Activated CD4-positive, alpha-beta memory T cell treated with anti-CD3 and anti-CD28 coated beads, Interleukin-2, amount 10 ng/mL, durations not matched to agents 7 days and 5 days (primary cell): ENCODE data around the gene TIMP2. TPM values are rescaled to one million over a fixed set of nuclear protein-coding genes. Genes with fewer than 3 reads are reported as not detected.

Source experiments
- CTCF ChIA-PET: fragments of 350-600 bp; sonication (Branson Sonifier 250); formaldehyde crosslinking; loops from one replicate; lab custom pipeline; 2021; ENCODE audit warnings: antibody characterized with exemption, inconsistent platforms; lab: Charles Lee
- POLR2A ChIA-PET: fragments of 350-600 bp; sonication (Branson Sonifier 250); formaldehyde crosslinking; loops from one replicate; lab custom pipeline; 2021; ENCODE audit warnings: antibody characterized with exemption; lab: Charles Lee
- DNase-seq: peaks from one replicate; pipeline ENCODE4 v3.0.0-alpha.2; 2020
- H3K27ac Mint-ChIP-seq: one replicate; pipeline ENCODE4 v1.8.0; 2021; ENCODE audit warnings: mild to moderate bottlenecking, mixed read lengths
- H3K27me3 Mint-ChIP-seq: one replicate; pipeline ENCODE4 v1.8.0; 2021; ENCODE audit warnings: mixed read lengths
- H3K36me3 Mint-ChIP-seq: one replicate; pipeline ENCODE4 v1.8.0; 2021; ENCODE audit warnings: low read depth, mixed read lengths
- H3K4me1 Mint-ChIP-seq: one replicate; pipeline ENCODE4 v1.8.0; 2021; ENCODE audit warnings: mixed read lengths
- H3K4me3 Mint-ChIP-seq: one replicate; pipeline ENCODE4 v1.8.0; 2021; ENCODE audit warnings: mild to moderate bottlenecking, mixed read lengths
- H3K9me3 Mint-ChIP-seq: one replicate; pipeline ENCODE4 v1.8.0; 2021; ENCODE audit warnings: mixed read lengths
- total RNA-seq, 2 experiments: library from RNA; stranded (reverse); gene quantifications; one replicate each; pipeline ENCODE4 v1.2.3, GENCODE V29; 2021

TIMP2 gene
- total RNA-seq, 2 experiments from 2014 or later, result 3.3 TPM

- POLR2A ChIA-PET, result no interaction called here
- peaks cover 47% of the 10 kb centered on the region for H3K4me1 Mint-ChIP-seq
- H3K4me3 Mint-ChIP-seq, result no peak overlapping the region
- no peaks in the 10 kb centered on the region for H3K9me3 Mint-ChIP-seq
- peaks cover 89% of the 10 kb centered on the region for H3K36me3 Mint-ChIP-seq
- CTCF ChIA-PET, result no interaction called here
- no peaks in the 10 kb centered on the region for H3K27me3 Mint-ChIP-seq
- peak overlapping the region; percentile 50 for H3K27ac Mint-ChIP-seq
- no peak for DNase-seq
Measured at GRCh38 chr17:78823282-78824046, 101.7 kb downstream of the TIMP2 start.

- H3K4me1 Mint-ChIP-seq, result peaks cover 54% of the 10 kb centered on the region
- CTCF ChIA-PET, result interaction anchor here (0.9 kb wide), 1 partner anchor 20 kb away, joined by 3 read pairs; no protein-coding TSS in a partner anchor
- no peaks in the 10 kb centered on the region for H3K9me3 Mint-ChIP-seq
- POLR2A ChIA-PET, result interaction anchor here (0.7 to 4.8 kb wide), 2 partner anchors 17 to 288 kb away, joined by 3 to 51 read pairs; no protein-coding TSS in a partner anchor
- peaks cover 84% of the 10 kb centered on the region for H3K36me3 Mint-ChIP-seq
- no peak for DNase-seq
- no peaks in the 10 kb centered on the region for H3K27me3 Mint-ChIP-seq
- H3K4me3 Mint-ChIP-seq, result no peak overlapping the region
- H3K27ac Mint-ChIP-seq, result peak overlapping the region; percentile 38
Measured at GRCh38 chr17:78822552-78822951, 102.6 kb downstream of the TIMP2 start.

- POLR2A ChIA-PET, result interaction anchor here (0.7 to 4.8 kb wide), 2 partner anchors 17 to 288 kb away, joined by 3 to 51 read pairs; no protein-coding TSS in a partner anchor
- H3K27ac Mint-ChIP-seq, result peak overlapping the region; percentile 56
- H3K27me3 Mint-ChIP-seq, result no peaks in the 10 kb centered on the region
- peaks cover 85% of the 10 kb centered on the region for H3K36me3 Mint-ChIP-seq
- H3K4me3 Mint-ChIP-seq, result no peak overlapping the region
- H3K4me1 Mint-ChIP-seq, result peaks cover 60% of the 10 kb centered on the region
- no peak for DNase-seq
- CTCF ChIA-PET, result interaction anchor here (0.6 to 0.9 kb wide), 2 partner anchors 21 to 400 kb away, joined by 3 read pairs; no protein-coding TSS in a partner anchor
- H3K9me3 Mint-ChIP-seq, result no peaks in the 10 kb centered on the region
Measured at GRCh38 chr17:78821961-78822360, 103.2 kb downstream of the TIMP2 start.

- peaks cover 81% of the 10 kb centered on the region for H3K36me3 Mint-ChIP-seq
- peaks cover 65% of the 10 kb centered on the region for H3K4me1 Mint-ChIP-seq
Measured at GRCh38 chr17:78820841-78821240, 104.3 kb downstream of the TIMP2 start.

GRCh38 chr17:78819806-78820792, 105.1 kb downstream of the TIMP2 start:
- ChIA-PET POLR2A (interaction anchor here (0.9 to 4.9 kb wide), 20 partner anchors 7 to 323 kb away, joined by 3 to 51 read pairs (median 8); partner anchors contain the start of genes CYTH1 and USP36), CTCF (interaction anchor here (0.9 to 2.3 kb wide), 7 partner anchors 8 to 111 kb away, joined by 3 to 18 read pairs (median 3); no protein-coding TSS in a partner anchor)
- Mint-ChIP-seq H3K27ac (peak overlapping the region; percentile 98), H3K9me3 (no peaks in the 10 kb centered on the region), H3K4me3 (no peak overlapping the region), H3K4me1 (peaks cover 67% of the 10 kb centered on the region), H3K27me3 (no peaks in the 10 kb centered on the region), H3K36me3 (peaks cover 81% of the 10 kb centered on the region)
- no peak for DNase-seq

More at GRCh38 chr17:78820841-78821240, 104.3 kb downstream of the TIMP2 start:
- H3K27ac Mint-ChIP-seq, result peak overlapping the region; percentile 98
- no peak for DNase-seq
- no peak overlapping the region for H3K4me3 Mint-ChIP-seq
- CTCF ChIA-PET, result no interaction called here
- H3K27me3 Mint-ChIP-seq, result no peaks in the 10 kb centered on the region
- no peaks in the 10 kb centered on the region for H3K9me3 Mint-ChIP-seq
- POLR2A ChIA-PET, result interaction anchor here (1.1 to 4.9 kb wide), 5 partner anchors 8 to 36 kb away, joined by 3 to 51 read pairs (median 5); partner anchors contain the start of gene USP36

GRCh38 chr17:78819402-78819801, 105.8 kb downstream of the TIMP2 start:
- ChIA-PET CTCF (interaction anchor here (0.6 to 2.3 kb wide), 9 partner anchors 8 to 110 kb away, joined by 3 to 18 read pairs (median 3); no protein-coding TSS in a partner anchor), POLR2A (interaction anchor here (0.8 to 4.9 kb wide), 27 partner anchors 8 to 323 kb away, joined by 3 to 51 read pairs (median 7); partner anchors contain the start of genes CYTH1 and USP36)
- Mint-ChIP-seq H3K27me3 (no peaks in the 10 kb centered on the region), H3K27ac (peak overlapping the region; percentile 98), H3K36me3 (peaks cover 77% of the 10 kb centered on the region), H3K4me3 (peak overlapping the region; percentile 65), H3K9me3 (no peaks in the 10 kb centered on the region), H3K4me1 (peaks cover 62% of the 10 kb centered on the region)
- no peak for DNase-seq

GRCh38 chr17:78818932-78819331, 106.3 kb downstream of the TIMP2 start:
- Mint-ChIP-seq H3K36me3 (peaks cover 78% of the 10 kb centered on the region), H3K9me3 (no peaks in the 10 kb centered on the region), H3K4me3 (peak overlapping the region; percentile 65), H3K27me3 (no peaks in the 10 kb centered on the region), H3K4me1 (peaks cover 59% of the 10 kb centered on the region), H3K27ac (peak overlapping the region; percentile 98)
- POLR2A ChIA-PET, result interaction anchor here (0.8 to 4.9 kb wide), 27 partner anchors 9 to 322 kb away, joined by 3 to 51 read pairs (median 7); partner anchors contain the start of genes CYTH1 and USP36
- peak; percentile 75 for DNase-seq
- CTCF ChIA-PET, result interaction anchor here (0.6 to 2.3 kb wide), 9 partner anchors 9 to 110 kb away, joined by 3 to 18 read pairs (median 3); no protein-coding TSS in a partner anchor

GRCh38 chr17:78818152-78818846, 106.9 kb downstream of the TIMP2 start:
- CTCF ChIA-PET, result interaction anchor here (1.4 to 2.3 kb wide), 2 partner anchors 38 to 109 kb away, joined by 6 to 18 read pairs; no protein-coding TSS in a partner anchor
- Mint-ChIP-seq H3K9me3 (no peaks in the 10 kb centered on the region), H3K4me3 (peak overlapping the region; percentile 65), H3K4me1 (peaks cover 61% of the 10 kb centered on the region), H3K27me3 (no peaks in the 10 kb centered on the region), H3K27ac (peak overlapping the region; percentile 98), H3K36me3 (peaks cover 76% of the 10 kb centered on the region)
- DNase-seq, result no peak
- POLR2A ChIA-PET, result interaction anchor here (0.8 to 4.9 kb wide), 25 partner anchors 9 to 283 kb away, joined by 3 to 51 read pairs (median 7); partner anchors contain the start of genes CYTH1 and USP36

GRCh38 chr17:78817123-78817522, 108.1 kb downstream of the TIMP2 start:
- CTCF ChIA-PET, result interaction anchor here (0.6 to 1.0 kb wide), 2 partner anchors 35 to 37 kb away, joined by 3 read pairs; no protein-coding TSS in a partner anchor
- POLR2A ChIA-PET, result interaction anchor here (0.7 to 4.9 kb wide), 12 partner anchors 10 to 108 kb away, joined by 3 to 37 read pairs (median 8); partner anchors contain the start of genes CYTH1 and USP36
- H3K9me3 Mint-ChIP-seq, result no peaks in the 10 kb centered on the region
- no peaks in the 10 kb centered on the region for H3K27me3 Mint-ChIP-seq
- H3K4me3 Mint-ChIP-seq, result peak overlapping the region; percentile 5
- peaks cover 63% of the 10 kb centered on the region for H3K4me1 Mint-ChIP-seq
- peaks cover 75% of the 10 kb centered on the region for H3K36me3 Mint-ChIP-seq
- DNase-seq, result peak; percentile 88
- peak overlapping the region; percentile 98 for H3K27ac Mint-ChIP-seq

GRCh38 chr17:78815696-78816095, 109.5 kb downstream of the TIMP2 start:
- Mint-ChIP-seq H3K4me3 (no peak overlapping the region), H3K4me1 (peaks cover 60% of the 10 kb centered on the region), H3K27me3 (no peaks in the 10 kb centered on the region), H3K27ac (peak overlapping the region; percentile 68), H3K9me3 (no peaks in the 10 kb centered on the region), H3K36me3 (peaks cover 72% of the 10 kb centered on the region)
- CTCF ChIA-PET, result interaction anchor here (0.7 kb wide), 1 partner anchor 107 kb away, joined by 4 read pairs; no protein-coding TSS in a partner anchor
- no peak for DNase-seq
- POLR2A ChIA-PET, result no interaction called here

GRCh38 chr17:78812855-78813254, 112.3 kb downstream of the TIMP2 start:
- CTCF ChIA-PET, result interaction anchor here (0.6 kb wide), 1 partner anchor 128 kb away, joined by 4 read pairs; no protein-coding TSS in a partner anchor
- POLR2A ChIA-PET, result no interaction called here
- H3K27ac Mint-ChIP-seq, result peak overlapping the region; percentile 55

More at GRCh38 chr17:78812855-78813254, 112.3 kb downstream of the TIMP2 start:
- H3K4me1 Mint-ChIP-seq, result peaks cover 40% of the 10 kb centered on the region
- H3K36me3 Mint-ChIP-seq, result peaks cover 74% of the 10 kb centered on the region
- DNase-seq, result no peak
- H3K27me3 Mint-ChIP-seq, result no peaks in the 10 kb centered on the region
- no peaks in the 10 kb centered on the region for H3K9me3 Mint-ChIP-seq
- no peak overlapping the region for H3K4me3 Mint-ChIP-seq
